ENCODE measurements around the gene MED14.

MED14 gene

DNA sequence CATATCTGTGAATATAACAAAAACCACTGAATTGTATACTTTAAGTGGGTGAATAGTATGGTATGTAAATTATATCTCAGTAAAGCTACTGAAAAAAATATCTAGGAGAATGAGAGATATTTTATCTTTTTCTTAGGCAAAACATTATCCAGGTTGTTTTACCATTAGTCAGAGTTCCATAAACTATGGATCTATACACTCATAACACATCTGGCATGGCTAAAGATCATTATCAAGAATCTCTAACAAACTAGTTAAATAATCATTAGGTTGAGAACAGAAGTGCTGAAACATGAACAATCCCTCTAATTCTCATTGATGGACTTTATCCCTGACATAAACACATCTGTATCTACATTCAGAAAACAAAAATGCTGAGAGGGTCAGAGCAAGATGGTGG is 15.6 kb downstream of the MED14 start:
- H3K27ac ChIP-seq = no peak overlapping the region
- no peak for TF ChIP-seq ZFX (IDR thresholded peaks at IDR 0.05; ENCODE audit: borderline replicate concordance)

DNA sequence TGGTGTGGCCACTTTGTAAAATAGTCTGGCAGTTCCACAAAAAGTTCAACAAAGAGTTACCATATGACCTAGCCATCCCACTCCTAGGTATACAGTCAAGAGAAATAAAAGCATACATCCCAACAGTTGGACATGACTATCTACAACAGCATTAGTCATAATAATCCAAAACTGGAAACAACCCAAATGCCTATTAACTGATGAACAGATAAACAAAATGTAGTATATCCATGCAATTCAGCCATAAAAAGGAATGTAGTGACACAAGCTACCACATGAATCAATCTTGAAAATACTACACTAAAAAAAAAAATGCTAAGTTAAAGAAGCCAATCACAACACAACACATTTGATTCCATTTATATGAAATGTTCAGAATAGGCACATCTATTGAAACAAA is 16.1 kb downstream of the MED14 start:
- TF ChIP-seq, protein P1, sequence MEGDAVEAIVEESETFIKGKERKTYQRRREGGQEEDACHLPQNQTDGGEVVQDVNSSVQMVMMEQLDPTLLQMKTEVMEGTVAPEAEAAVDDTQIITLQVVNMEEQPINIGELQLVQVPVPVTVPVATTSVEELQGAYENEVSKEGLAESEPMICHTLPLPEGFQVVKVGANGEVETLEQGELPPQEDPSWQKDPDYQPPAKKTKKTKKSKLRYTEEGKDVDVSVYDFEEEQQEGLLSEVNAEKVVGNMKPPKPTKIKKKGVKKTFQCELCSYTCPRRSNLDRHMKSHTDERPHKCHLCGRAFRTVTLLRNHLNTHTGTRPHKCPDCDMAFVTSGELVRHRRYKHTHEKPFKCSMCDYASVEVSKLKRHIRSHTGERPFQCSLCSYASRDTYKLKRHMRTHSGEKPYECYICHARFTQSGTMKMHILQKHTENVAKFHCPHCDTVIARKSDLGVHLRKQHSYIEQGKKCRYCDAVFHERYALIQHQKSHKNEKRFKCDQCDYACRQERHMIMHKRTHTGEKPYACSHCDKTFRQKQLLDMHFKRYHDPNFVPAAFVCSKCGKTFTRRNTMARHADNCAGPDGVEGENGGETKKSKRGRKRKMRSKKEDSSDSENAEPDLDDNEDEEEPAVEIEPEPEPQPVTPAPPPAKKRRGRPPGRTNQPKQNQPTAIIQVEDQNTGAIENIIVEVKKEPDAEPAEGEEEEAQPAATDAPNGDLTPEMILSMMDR (IDR thresholded peaks at IDR 0.05) = no peak
- no peak for TF ChIP-seq ZFX (IDR thresholded peaks at IDR 0.05; ENCODE audit: borderline replicate concordance)
- no peak overlapping the region for H3K27ac ChIP-seq

DNA sequence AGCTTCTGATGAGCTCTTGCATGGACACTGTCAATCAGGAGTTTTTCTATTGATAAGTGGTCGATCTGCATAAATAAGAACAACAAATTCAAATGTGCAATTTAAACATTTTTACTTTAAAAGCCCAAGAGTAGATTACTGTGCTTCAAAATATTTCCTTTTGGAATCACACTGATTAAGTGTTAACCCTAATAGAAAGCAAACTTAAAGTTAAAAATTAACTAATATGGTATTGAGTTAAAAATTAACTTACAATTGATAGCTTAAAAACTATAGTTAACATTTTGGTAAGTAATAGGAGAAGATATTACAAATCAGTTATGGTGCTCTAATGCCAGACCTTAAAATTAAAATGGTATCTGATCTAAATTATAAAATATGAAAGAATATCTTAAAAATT is 25.9 kb downstream of the MED14 start:
- TF ChIP-seq, protein P1 (IDR thresholded peaks at IDR 0.05) = no peak
- H3K27ac ChIP-seq = no peak overlapping the region

DNA sequence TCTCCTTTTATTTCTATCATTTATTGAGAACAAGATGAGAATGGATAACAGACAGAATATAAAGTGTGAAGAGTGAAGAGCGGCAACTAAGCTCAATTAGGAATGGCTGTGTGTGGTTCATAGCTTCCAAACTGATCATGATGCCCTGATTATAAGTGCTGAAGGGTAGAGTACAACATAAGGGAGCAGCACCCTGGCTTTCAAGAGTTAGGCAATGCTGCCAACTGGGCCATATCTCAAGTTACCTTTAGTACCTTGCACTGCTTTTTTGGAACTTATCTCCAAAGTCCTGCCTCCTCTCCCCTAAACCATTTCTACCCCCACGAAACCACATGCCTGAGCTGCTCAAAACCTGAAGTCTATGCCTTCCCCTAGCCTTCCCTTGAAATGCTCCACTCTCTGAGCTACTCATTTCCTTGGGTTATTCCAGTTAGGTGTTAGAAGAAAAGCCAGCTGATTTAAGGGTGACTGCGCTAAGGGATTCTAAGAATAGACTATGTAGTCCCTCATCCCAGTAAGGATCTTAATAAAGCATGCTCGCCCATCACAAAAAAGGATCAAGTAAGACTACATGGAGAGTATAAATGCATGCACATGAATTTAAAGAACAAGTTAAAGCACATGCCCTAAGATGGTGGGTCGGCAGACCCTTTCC is 29.6 kb downstream of the MED14 start:
- TF ChIP-seq ZFX (IDR thresholded peaks at IDR 0.05; ENCODE audit: borderline replicate concordance) = no peak
- TF ChIP-seq, protein P1 (IDR thresholded peaks at IDR 0.05) = no peak
- no peak overlapping the region for H3K27ac ChIP-seq

DNA sequence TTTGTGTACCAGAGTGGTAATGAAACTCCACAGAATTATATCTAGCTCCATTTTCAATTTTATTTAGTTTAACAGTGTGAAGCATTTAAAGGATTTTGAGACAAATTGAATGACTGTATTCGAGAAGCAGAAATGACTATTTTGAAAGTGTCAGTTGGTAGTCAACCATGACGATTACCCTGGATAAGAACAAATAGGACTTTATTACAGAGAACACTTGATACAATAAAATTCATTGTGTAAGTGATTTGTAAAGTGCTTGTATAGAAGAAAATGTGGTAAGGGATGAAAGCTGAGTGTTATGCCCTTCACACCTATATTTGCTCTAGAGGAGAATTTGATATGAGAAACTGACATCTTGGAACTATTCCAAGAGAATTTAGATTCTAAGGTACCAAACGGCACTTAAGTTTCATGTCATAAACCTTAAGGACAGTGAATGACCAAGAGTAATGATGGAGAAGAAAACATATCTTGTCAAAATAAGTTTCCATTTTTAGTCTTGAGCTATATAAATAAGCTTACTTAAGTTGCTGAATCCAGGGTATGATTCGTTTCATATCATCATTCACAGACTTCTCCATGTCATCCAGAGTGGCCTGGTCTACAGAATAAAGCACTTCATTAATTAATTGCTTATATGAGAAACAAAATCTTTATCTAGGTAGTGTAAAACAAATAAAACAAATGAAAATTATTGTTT is 34.6 kb downstream of the MED14 start:
- H3K27ac ChIP-seq = no peak overlapping the region
- TF ChIP-seq, protein P1 (IDR thresholded peaks at IDR 0.05) = no peak
- no peak for TF ChIP-seq ZFX (IDR thresholded peaks at IDR 0.05; ENCODE audit: borderline replicate concordance)

DNA sequence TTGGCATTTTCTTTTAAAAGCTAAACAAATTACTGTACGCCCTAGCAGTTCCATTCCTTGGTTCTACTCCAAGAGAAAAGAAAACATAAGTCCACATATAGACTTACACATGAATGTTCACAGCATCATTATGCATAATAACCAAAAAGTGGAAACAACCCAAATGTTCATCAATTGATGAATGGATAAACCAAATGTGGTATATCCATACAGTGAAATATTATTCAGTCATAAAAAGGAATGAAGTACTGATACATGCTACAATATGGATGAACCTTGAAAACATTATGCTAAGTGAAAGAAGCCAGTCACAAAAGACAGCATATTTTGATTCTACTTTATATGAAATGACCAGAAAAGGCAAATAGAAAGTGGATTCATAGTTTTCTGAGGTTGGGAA is 36.5 kb downstream of the MED14 start:
- TF ChIP-seq ZFX (IDR thresholded peaks at IDR 0.05; ENCODE audit: borderline replicate concordance) = no peak
- TF ChIP-seq, protein P1 (IDR thresholded peaks at IDR 0.05) = no peak
- no peak overlapping the region for H3K27ac ChIP-seq

DNA sequence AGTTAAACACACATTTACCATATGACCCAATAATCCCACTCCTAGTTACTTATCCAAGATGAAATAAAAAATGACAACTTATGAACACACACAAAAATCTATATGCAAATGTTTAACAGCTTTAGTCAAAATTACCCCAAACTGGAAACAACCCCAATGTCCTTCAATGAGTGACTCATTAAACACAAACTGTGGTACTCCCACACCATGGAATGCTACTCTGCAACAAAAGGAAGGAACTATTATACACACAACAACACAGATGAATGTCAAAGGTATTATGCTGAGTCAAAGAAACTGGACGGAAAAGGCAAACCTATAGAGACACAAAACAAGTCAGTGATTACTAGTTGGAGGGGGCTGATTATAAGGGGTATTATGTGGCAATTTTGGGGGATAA is 40.5 kb downstream of the MED14 start:
- no peak overlapping the region for H3K27ac ChIP-seq

More for the DNA sequence above, 40.5 kb downstream of the MED14 start:
- TF ChIP-seq, protein P1 (IDR thresholded peaks at IDR 0.05) = no peak
- TF ChIP-seq ZFX (IDR thresholded peaks at IDR 0.05; ENCODE audit: borderline replicate concordance) = no peak
